Spinal cord (tissue), 10 donors: Measurements from ENCODE around the gene TMEM178B. TPM values are rescaled to one million over a fixed set of nuclear protein-coding genes. Genes with fewer than 3 reads are reported as not detected.
A peak's percentile ranks its signal among the peaks of the same experiment; 100 is the strongest.

ENCODE experiments used
- DNase-seq, 6 donors: peaks; one replicate each; pipeline versions ENCODE4 v3.0.0 to v3.0.0-alpha.2; 2013 to 2015; ENCODE audit warnings: low spot score in 6 of 6, low read depth in 4 of 6
- H3K27ac ChIP-seq: one replicate; pipeline ENCODE4 v1.5.1; 2013; ENCODE audit warnings: low read depth, low read length, control low read depth
- H3K27me3 ChIP-seq: one replicate; pipeline ENCODE4 v1.6.1; 2013; ENCODE audit warnings: low read length; ENCODE audit not compliant: control insufficient read depth, insufficient read depth
- H3K36me3 ChIP-seq: one replicate; pipeline ENCODE4 v1.6.1; 2013; ENCODE audit warnings: low read length; ENCODE audit not compliant: control insufficient read depth, insufficient read depth
- H3K4me1 ChIP-seq: one replicate; pipeline ENCODE4 v1.6.1; 2013; ENCODE audit warnings: low read length; ENCODE audit not compliant: control insufficient read depth, insufficient read depth
- H3K4me3 ChIP-seq: one replicate; pipeline ENCODE4 v1.5.1; 2013; ENCODE audit warnings: low read depth, low read length, control low read depth
- H3K9me3 ChIP-seq: one replicate; pipeline ENCODE4 v1.6.1; 2013; ENCODE audit warnings: low read length; ENCODE audit not compliant: control insufficient read depth, insufficient read depth
- WGBS: methylation state at CpG from one replicate; pipeline ENCODE4 v1.1.5; 2013; ENCODE audit warnings: missing lambda C conversion rate; ENCODE audit not compliant: insufficient coverage; 5-methylcytosine and 5-hydroxymethylcytosine counted together
- polyA plus RNA-seq, 2 donors: library from polyadenylated mRNA; unstranded; fragments of 120-200 nt; gene quantifications; one replicate each; pipeline ENCODE4 v1.2.1, GENCODE V29; 2013; ENCODE audit not compliant: insufficient read length in 2 of 2
- total RNA-seq, 2 donors: library from RNA; depleted of rRNA in 1 of 2; stranded (reverse); fragments of 120-200 nt in 1 of 2; fragments of >200 nt in 1 of 2; gene quantifications; one replicate each; pipeline versions ENCODE4 v1.2.3 to v1.2.4, GENCODE V29; 2013 to 2014
- donor health status: healthy.

Gene TMEM178B
- total and polyA plus RNA-seq, 4 donors, result 24.6 to 71.1 (median 52.1) TPM

DNA sequence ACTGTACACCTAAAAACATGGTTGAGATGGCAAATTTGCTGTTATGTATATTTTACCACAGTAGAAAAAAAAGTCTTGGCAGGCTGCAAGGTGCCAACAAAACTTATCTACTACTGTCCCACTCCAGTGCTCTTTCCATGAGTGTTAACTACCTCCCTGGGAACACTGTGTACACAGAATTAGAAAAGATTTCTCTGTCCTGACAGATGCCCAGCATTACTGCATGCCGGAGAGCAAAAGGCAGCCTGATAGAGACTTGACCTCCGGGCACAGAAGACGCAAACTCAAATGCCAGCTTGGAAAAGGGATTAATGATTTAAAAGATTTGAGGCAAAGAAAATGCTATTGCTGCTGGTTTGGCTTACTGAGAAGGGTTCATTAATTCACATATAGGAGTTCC, 228.8 kb downstream of the TMEM178B start:
- WGBS, result 68% methylated on average over 3 of the region's 3 CpGs
- no peak overlapping the region for H3K27ac ChIP-seq
- H3K9me3 ChIP-seq, result no peaks in the 10 kb centered on the region
- H3K27me3 ChIP-seq, result no peaks in the 10 kb centered on the region
- no peak for DNase-seq
- H3K4me3 ChIP-seq, result no peak overlapping the region
- no peaks in the 10 kb centered on the region for H3K36me3 ChIP-seq
- H3K4me1 ChIP-seq, result peaks cover 7% of the 10 kb centered on the region

GRCh38 chr7:141304291-141304690, 230.4 kb downstream of the TMEM178B start:
- Histone ChIP-seq H3K27me3 (no peaks in the 10 kb centered on the region), H3K4me1 (peaks cover 7% of the 10 kb centered on the region), H3K9me3 (no peaks in the 10 kb centered on the region), H3K4me3 (no peak overlapping the region), H3K27ac (no peak overlapping the region), H3K36me3 (no peaks in the 10 kb centered on the region)
- DNase-seq, result no peak
- WGBS, result 79% methylated on average over 1 of the region's 2 CpGs

GRCh38 chr7:141306081-141306480, 232.2 kb downstream of the TMEM178B start:
- no peak overlapping the region for H3K4me3 ChIP-seq
- no peaks in the 10 kb centered on the region for H3K36me3 ChIP-seq
- no peaks in the 10 kb centered on the region for H3K27me3 ChIP-seq
- WGBS, result 33% methylated on average over 1 of the region's 4 CpGs
- no peaks in the 10 kb centered on the region for H3K9me3 ChIP-seq
- H3K27ac ChIP-seq, result no peak overlapping the region
- peak in 2 of 6 donors; percentile 18 to 74 for DNase-seq
- peaks cover 7% of the 10 kb centered on the region for H3K4me1 ChIP-seq

DNA sequence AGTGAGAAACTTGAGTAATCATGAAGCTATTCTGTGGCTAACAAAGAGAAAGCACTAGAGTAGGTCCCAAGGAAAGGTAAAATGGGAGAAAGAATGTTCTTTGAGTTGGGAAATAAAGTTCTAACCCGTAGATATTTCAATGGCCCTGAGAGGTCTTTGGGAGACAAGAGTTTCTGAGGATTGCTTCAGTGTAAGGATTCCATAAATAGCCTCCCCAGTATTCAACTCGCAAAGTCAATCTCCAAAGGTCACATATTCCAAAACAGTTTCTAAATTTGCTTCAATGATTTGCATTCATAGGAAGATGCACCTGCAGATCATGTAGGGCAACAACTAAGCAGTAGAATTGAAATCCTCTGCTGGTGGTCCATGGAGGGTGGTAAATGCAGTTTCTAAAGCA, 238.5 kb downstream of the TMEM178B start:
- H3K9me3 ChIP-seq, result no peaks in the 10 kb centered on the region
- H3K27me3 ChIP-seq, result no peaks in the 10 kb centered on the region
- WGBS, result no CpG with 5 or more reads among the region's 2 CpGs
- peaks cover 3% of the 10 kb centered on the region for H3K4me1 ChIP-seq
- no peaks in the 10 kb centered on the region for H3K36me3 ChIP-seq
- no peak for DNase-seq
- no peak overlapping the region for H3K4me3 ChIP-seq
- H3K27ac ChIP-seq, result no peak overlapping the region

GRCh38 chr7:141312828-141313521, 239.1 kb downstream of the TMEM178B start:
- H3K4me3 ChIP-seq, result no peak overlapping the region
- H3K36me3 ChIP-seq, result no peaks in the 10 kb centered on the region
- no peaks in the 10 kb centered on the region for H3K27me3 ChIP-seq
- no peak overlapping the region for H3K27ac ChIP-seq
- peak in 1 of 6 donors; percentile 44 for DNase-seq
- H3K4me1 ChIP-seq, result peaks cover 3% of the 10 kb centered on the region
- H3K9me3 ChIP-seq, result no peaks in the 10 kb centered on the region
- WGBS, result 43% methylated on average over 1 of the region's 2 CpGs

GRCh38 chr7:141313896-141314295, 240.0 kb downstream of the TMEM178B start:
- DNase-seq, result peak in 3 of 6 donors; percentile 38 to 82 (median 47)
- Histone ChIP-seq H3K4me3 (no peak overlapping the region), H3K27me3 (no peaks in the 10 kb centered on the region), H3K27ac (no peak overlapping the region), H3K9me3 (no peaks in the 10 kb centered on the region), H3K36me3 (no peaks in the 10 kb centered on the region), H3K4me1 (peaks cover 3% of the 10 kb centered on the region)
- WGBS, result 57% methylated on average over 4 of the region's 5 CpGs

DNA sequence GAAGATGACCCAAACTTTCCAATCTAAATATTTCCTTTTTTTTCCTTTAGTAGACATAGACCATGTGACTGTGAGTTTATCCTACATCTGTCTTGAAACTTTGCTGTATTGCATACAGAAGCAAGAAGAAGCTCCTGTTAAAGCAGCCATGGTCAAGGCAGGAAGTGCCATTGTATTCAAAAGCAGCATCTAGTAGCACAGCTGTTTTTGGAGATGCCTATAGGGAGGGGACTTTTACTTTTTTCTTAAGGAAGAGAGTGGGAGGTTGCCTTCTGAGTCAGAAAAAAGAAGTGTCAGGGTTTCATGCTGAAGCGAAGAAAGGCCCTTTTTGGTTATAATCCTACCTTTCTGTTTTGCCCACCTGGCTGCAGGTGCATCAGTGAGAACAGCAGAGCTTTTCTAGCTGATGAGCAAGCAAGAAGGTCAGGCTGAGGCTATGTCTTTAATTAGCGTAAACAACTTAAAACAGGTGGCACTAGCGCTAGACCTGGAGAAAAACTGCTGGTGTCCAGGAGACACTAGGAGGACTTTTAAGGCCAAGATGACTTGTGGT, 243.2 kb downstream of the TMEM178B start:
- no peaks in the 10 kb centered on the region for H3K9me3 ChIP-seq
- H3K4me1 ChIP-seq, result peaks cover 3% of the 10 kb centered on the region
- DNase-seq, result no peak
- no peaks in the 10 kb centered on the region for H3K36me3 ChIP-seq
- 81% methylated on average over 3 of the region's 3 CpGs for WGBS
- no peaks in the 10 kb centered on the region for H3K27me3 ChIP-seq
- no peak overlapping the region for H3K4me3 ChIP-seq
- H3K27ac ChIP-seq, result no peak overlapping the region

GRCh38 chr7:141320287-141320686, 246.4 kb downstream of the TMEM178B start:
- no peak for DNase-seq
- Histone ChIP-seq H3K27me3 (no peaks in the 10 kb centered on the region), H3K27ac (no peak overlapping the region), H3K4me3 (no peak overlapping the region), H3K9me3 (no peaks in the 10 kb centered on the region), H3K4me1 (no peaks in the 10 kb centered on the region), H3K36me3 (no peaks in the 10 kb centered on the region)
- 83% methylated on average over 2 of the region's 3 CpGs for WGBS

DNA sequence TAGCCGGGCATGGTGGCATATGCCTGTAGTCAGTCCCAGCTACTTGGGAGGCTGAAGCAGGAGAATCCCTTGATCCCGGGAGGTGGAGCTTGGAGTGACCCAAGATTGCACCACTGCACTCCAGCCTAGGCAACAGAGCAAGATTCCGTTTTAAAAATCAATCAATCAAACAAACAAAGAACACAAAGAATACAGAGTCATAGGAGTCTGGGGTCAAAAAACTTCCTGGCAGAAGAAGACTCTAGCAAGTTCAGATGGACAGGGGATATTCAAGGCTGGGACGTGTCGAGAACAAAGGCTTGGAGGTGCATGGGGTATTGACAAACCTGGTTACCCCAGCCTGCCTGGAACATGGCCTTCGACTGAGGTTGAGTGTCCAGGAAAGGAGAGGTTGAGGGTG, 248.5 kb downstream of the TMEM178B start:
- no peak for DNase-seq
- 71% methylated on average over 2 of the region's 6 CpGs for WGBS

GRCh38 chr7:141323826-141324225, 250.0 kb downstream of the TMEM178B start:
- WGBS, result 94% methylated on average over 4 of the region's 4 CpGs
- Histone ChIP-seq H3K4me1 (no peaks in the 10 kb centered on the region), H3K36me3 (no peaks in the 10 kb centered on the region), H3K27ac (no peak overlapping the region), H3K4me3 (no peak overlapping the region), H3K9me3 (no peaks in the 10 kb centered on the region), H3K27me3 (no peaks in the 10 kb centered on the region)
- DNase-seq, result no peak

More for the DNA sequence above, 248.5 kb downstream of the TMEM178B start:
- no peaks in the 10 kb centered on the region for H3K4me1 ChIP-seq
- H3K9me3 ChIP-seq, result no peaks in the 10 kb centered on the region
- H3K36me3 ChIP-seq, result no peaks in the 10 kb centered on the region
- H3K27me3 ChIP-seq, result no peaks in the 10 kb centered on the region
- no peak overlapping the region for H3K4me3 ChIP-seq
- H3K27ac ChIP-seq, result no peak overlapping the region
